Activated CD4-positive, alpha-beta memory T cell treated with anti-CD3 and anti-CD28 coated beads, Interleukin-2, amount 10 ng/mL, durations not matched to agents 7 days and 5 days (primary cell): ENCODE data around the gene LRFN5. TPM values are rescaled to one million over a fixed set of nuclear protein-coding genes. Genes with fewer than 3 reads are reported as not detected.

Source experiments
- CTCF ChIA-PET: fragments of 350-600 bp; sonication (Branson Sonifier 250); formaldehyde crosslinking; loops from one replicate; lab custom pipeline; 2021; ENCODE audit warnings: antibody characterized with exemption, inconsistent platforms; lab: Charles Lee
- POLR2A ChIA-PET: fragments of 350-600 bp; sonication (Branson Sonifier 250); formaldehyde crosslinking; loops from one replicate; lab custom pipeline; 2021; ENCODE audit warnings: antibody characterized with exemption; lab: Charles Lee
- DNase-seq: peaks from one replicate; pipeline ENCODE4 v3.0.0-alpha.2; 2020
- H3K27ac Mint-ChIP-seq: one replicate; pipeline ENCODE4 v1.8.0; 2021; ENCODE audit warnings: mild to moderate bottlenecking, mixed read lengths
- H3K27me3 Mint-ChIP-seq: one replicate; pipeline ENCODE4 v1.8.0; 2021; ENCODE audit warnings: mixed read lengths
- H3K36me3 Mint-ChIP-seq: one replicate; pipeline ENCODE4 v1.8.0; 2021; ENCODE audit warnings: low read depth, mixed read lengths
- H3K4me1 Mint-ChIP-seq: one replicate; pipeline ENCODE4 v1.8.0; 2021; ENCODE audit warnings: mixed read lengths
- H3K4me3 Mint-ChIP-seq: one replicate; pipeline ENCODE4 v1.8.0; 2021; ENCODE audit warnings: mild to moderate bottlenecking, mixed read lengths
- H3K9me3 Mint-ChIP-seq: one replicate; pipeline ENCODE4 v1.8.0; 2021; ENCODE audit warnings: mixed read lengths
- total RNA-seq, 2 experiments: library from RNA; stranded (reverse); gene quantifications; one replicate each; pipeline ENCODE4 v1.2.3, GENCODE V29; 2021

LRFN5 gene
- total RNA-seq, 2 experiments from 2014 or later, result not detected

DNA sequence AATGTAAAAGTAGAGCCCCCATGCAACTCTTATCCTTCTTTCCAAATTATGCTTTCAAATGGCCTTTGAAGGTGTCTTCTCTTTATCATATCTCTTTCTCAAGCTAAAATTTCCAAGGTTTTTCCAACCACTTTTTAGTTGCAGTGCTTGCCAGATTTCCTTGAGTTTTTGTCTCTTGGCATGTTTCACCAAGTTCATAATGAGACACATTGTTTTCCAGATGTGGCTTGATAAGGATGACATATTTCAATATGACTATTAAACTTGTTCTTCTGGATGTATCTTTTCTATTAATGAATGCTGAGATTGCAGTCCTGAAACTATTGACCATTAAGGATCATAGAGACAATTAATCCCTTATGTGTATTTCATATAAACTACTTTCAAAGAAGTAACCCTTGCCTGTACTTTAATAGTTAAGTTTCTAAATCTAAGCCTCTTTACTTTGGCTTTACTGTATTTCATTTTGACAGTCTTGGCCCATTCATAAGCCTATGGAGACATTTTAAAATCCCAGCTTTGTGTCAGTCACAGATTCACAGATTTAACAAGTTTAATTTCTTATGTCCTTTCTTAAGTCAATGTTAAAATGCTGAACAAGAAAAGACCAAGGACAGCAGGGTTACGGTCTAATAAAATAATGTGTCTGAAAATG, 151.5 kb downstream of the LRFN5 start:
- DNase-seq, result no peak
- POLR2A ChIA-PET, result no interaction called here
- no peaks in the 10 kb centered on the region for H3K36me3 Mint-ChIP-seq
- H3K4me3 Mint-ChIP-seq, result no peak overlapping the region
- no peaks in the 10 kb centered on the region for H3K4me1 Mint-ChIP-seq
- H3K9me3 Mint-ChIP-seq, result peaks cover 2% of the 10 kb centered on the region
- CTCF ChIA-PET, result no interaction called here
- H3K27me3 Mint-ChIP-seq, result no peaks in the 10 kb centered on the region
- H3K27ac Mint-ChIP-seq, result no peak overlapping the region

- DNase-seq, result no peak
- Mint-ChIP-seq H3K27ac (no peak overlapping the region), H3K4me3 (no peak overlapping the region), H3K36me3 (no peaks in the 10 kb centered on the region), H3K27me3 (no peaks in the 10 kb centered on the region), H3K4me1 (no peaks in the 10 kb centered on the region), H3K9me3 (peaks cover 2% of the 10 kb centered on the region)
- CTCF ChIA-PET, result no interaction called here
- POLR2A ChIA-PET, result no interaction called here
Observed at GRCh38 chr14:41761204-41761603, 154.5 kb downstream of the LRFN5 start.

- CTCF ChIA-PET, result no interaction called here
- no peaks in the 10 kb centered on the region for H3K36me3 Mint-ChIP-seq
Observed at GRCh38 chr14:41766772-41767171, 160.1 kb downstream of the LRFN5 start.

GRCh38 chr14:41773536-41774279, 167.0 kb downstream of the LRFN5 start:
- H3K4me3 Mint-ChIP-seq, result no peak overlapping the region
- H3K27ac Mint-ChIP-seq, result no peak overlapping the region
- ChIA-PET POLR2A (no interaction called here), CTCF (no interaction called here)
- no peaks in the 10 kb centered on the region for H3K36me3 Mint-ChIP-seq
- no peak for DNase-seq
- H3K9me3 Mint-ChIP-seq, result peaks cover 2% of the 10 kb centered on the region
- no peaks in the 10 kb centered on the region for H3K27me3 Mint-ChIP-seq
- no peaks in the 10 kb centered on the region for H3K4me1 Mint-ChIP-seq

More at GRCh38 chr14:41766772-41767171, 160.1 kb downstream of the LRFN5 start:
- Mint-ChIP-seq H3K27me3 (no peaks in the 10 kb centered on the region), H3K4me1 (no peaks in the 10 kb centered on the region), H3K4me3 (no peak overlapping the region), H3K9me3 (peaks cover 2% of the 10 kb centered on the region), H3K27ac (no peak overlapping the region)
- POLR2A ChIA-PET, result no interaction called here
- DNase-seq, result no peak

- Mint-ChIP-seq H3K4me1 (no peaks in the 10 kb centered on the region), H3K4me3 (no peak overlapping the region), H3K27ac (no peak overlapping the region), H3K27me3 (no peaks in the 10 kb centered on the region), H3K36me3 (no peaks in the 10 kb centered on the region), H3K9me3 (no peaks in the 10 kb centered on the region)
- DNase-seq, result no peak
- ChIA-PET POLR2A (no interaction called here), CTCF (no interaction called here)
Observed at GRCh38 chr14:41782511-41782910, 175.8 kb downstream of the LRFN5 start.

DNA sequence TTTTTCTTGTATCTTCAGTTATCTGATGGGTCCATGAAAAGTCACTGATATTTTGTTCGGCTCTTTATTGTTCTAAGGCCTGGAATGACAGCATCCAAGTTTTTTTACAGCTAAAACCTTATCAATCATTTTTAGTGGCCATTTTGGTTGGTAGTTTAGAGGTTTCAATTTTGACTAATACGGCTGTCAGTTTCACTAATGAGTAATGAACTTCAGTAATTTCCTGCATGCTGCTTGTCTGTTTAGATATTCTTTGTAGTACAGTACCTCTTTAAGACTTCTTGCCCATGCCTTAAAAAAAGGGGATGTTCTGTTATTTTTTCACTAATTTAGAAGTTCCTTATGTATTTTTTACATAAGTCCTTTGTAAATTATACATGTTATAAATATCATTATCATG, 176.7 kb downstream of the LRFN5 start:
- no peak for DNase-seq
- Mint-ChIP-seq H3K27me3 (no peaks in the 10 kb centered on the region), H3K9me3 (no peaks in the 10 kb centered on the region), H3K4me3 (no peak overlapping the region), H3K36me3 (no peaks in the 10 kb centered on the region), H3K4me1 (no peaks in the 10 kb centered on the region), H3K27ac (no peak overlapping the region)
- CTCF ChIA-PET, result no interaction called here
- POLR2A ChIA-PET, result no interaction called here

GRCh38 chr14:41785696-41786095, 179.0 kb downstream of the LRFN5 start:
- H3K4me3 Mint-ChIP-seq, result no peak overlapping the region
- POLR2A ChIA-PET, result no interaction called here
- H3K27me3 Mint-ChIP-seq, result no peaks in the 10 kb centered on the region
- no peak for DNase-seq
- no peak overlapping the region for H3K27ac Mint-ChIP-seq
- CTCF ChIA-PET, result no interaction called here
- no peaks in the 10 kb centered on the region for H3K4me1 Mint-ChIP-seq
- H3K36me3 Mint-ChIP-seq, result no peaks in the 10 kb centered on the region
- no peaks in the 10 kb centered on the region for H3K9me3 Mint-ChIP-seq

DNA sequence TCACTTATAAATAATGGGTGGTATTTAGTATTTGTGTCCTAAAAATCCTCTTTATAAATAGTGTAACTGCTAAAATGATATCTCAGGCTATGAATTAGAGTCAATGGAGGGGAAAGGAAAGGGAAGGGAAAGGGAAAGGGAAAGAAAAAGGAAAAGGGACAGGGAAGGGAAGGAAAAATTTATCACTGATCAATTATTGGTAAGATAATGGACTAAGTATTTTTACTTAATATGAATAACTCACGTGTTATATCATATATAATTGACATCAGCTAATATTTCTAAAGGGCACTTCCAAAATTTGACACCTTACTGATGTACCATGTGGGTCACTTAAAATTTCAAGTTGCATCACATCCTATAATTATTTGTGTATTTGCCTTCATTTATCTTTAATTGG, 193.1 kb downstream of the LRFN5 start:
- no peaks in the 10 kb centered on the region for H3K4me1 Mint-ChIP-seq
- no peak for DNase-seq
- peaks cover 2% of the 10 kb centered on the region for H3K9me3 Mint-ChIP-seq
- CTCF ChIA-PET, result no interaction called here
- peaks cover 3% of the 10 kb centered on the region for H3K27me3 Mint-ChIP-seq
- H3K4me3 Mint-ChIP-seq, result no peak overlapping the region
- POLR2A ChIA-PET, result no interaction called here
- H3K36me3 Mint-ChIP-seq, result no peaks in the 10 kb centered on the region
- H3K27ac Mint-ChIP-seq, result no peak overlapping the region

DNA sequence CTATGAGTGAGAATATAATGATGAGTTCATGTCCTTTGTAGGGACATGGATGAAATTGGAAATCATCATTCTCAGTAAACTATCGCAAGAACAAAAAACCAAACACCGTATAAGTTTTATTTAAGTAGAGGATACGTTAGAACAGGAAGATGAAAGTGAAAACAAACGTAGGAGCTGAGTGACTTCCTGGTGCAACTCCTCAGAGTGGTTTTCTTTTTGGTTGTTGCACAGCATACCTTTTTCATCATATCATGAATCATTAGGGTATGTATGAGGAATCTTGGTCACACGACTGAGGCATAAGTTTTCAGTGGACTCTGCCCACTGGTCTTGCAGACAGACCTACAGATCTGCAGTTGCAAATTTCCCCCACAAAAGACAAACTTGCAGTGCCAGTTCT, 199.0 kb downstream of the LRFN5 start:
- CTCF ChIA-PET, result no interaction called here
- no peaks in the 10 kb centered on the region for H3K36me3 Mint-ChIP-seq
- H3K4me3 Mint-ChIP-seq, result no peak overlapping the region

GRCh38 chr14:41806366-41806975, 199.8 kb downstream of the LRFN5 start:
- no peaks in the 10 kb centered on the region for H3K36me3 Mint-ChIP-seq
- CTCF ChIA-PET, result no interaction called here
- no peak for DNase-seq
- H3K27me3 Mint-ChIP-seq, result peaks cover 3% of the 10 kb centered on the region
- H3K9me3 Mint-ChIP-seq, result peaks cover 2% of the 10 kb centered on the region
- no peak overlapping the region for H3K4me3 Mint-ChIP-seq
- POLR2A ChIA-PET, result no interaction called here
- H3K4me1 Mint-ChIP-seq, result peaks cover 13% of the 10 kb centered on the region
- no peak overlapping the region for H3K27ac Mint-ChIP-seq

More for the DNA sequence above, 199.0 kb downstream of the LRFN5 start:
- POLR2A ChIA-PET, result no interaction called here
- Mint-ChIP-seq H3K27ac (no peak overlapping the region), H3K27me3 (peaks cover 3% of the 10 kb centered on the region), H3K4me1 (peaks cover 13% of the 10 kb centered on the region), H3K9me3 (peaks cover 2% of the 10 kb centered on the region)
- no peak for DNase-seq

DNA sequence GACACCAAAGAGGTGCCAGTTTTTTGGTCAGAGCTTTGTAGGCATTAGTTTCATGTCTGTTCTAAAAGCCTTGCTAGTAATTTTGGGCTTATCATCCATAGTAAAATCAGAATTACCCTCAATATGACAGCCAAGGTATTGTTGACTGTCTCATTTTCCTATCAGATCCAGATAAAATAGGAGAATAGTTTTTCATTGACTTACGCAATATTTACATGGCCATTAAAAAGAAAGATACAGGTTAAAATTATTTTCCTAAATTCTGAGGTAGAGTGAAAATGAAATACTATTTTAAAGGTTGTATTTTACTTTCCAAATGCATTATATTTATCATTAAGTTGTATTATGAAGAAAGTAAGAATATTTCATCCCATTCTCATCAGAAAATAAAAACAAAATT, 203.7 kb downstream of the LRFN5 start:
- H3K9me3 Mint-ChIP-seq, result no peaks in the 10 kb centered on the region
- no peak overlapping the region for H3K4me3 Mint-ChIP-seq
- H3K4me1 Mint-ChIP-seq, result peaks cover 13% of the 10 kb centered on the region
- ChIA-PET CTCF (no interaction called here), POLR2A (no interaction called here)
- DNase-seq, result no peak
- no peaks in the 10 kb centered on the region for H3K36me3 Mint-ChIP-seq
- H3K27ac Mint-ChIP-seq, result no peak overlapping the region
- H3K27me3 Mint-ChIP-seq, result no peaks in the 10 kb centered on the region

- Mint-ChIP-seq H3K27ac (no peak overlapping the region), H3K4me1 (no peaks in the 10 kb centered on the region), H3K36me3 (no peaks in the 10 kb centered on the region), H3K27me3 (no peaks in the 10 kb centered on the region), H3K4me3 (no peak overlapping the region), H3K9me3 (no peaks in the 10 kb centered on the region)
- ChIA-PET CTCF (no interaction called here), POLR2A (no interaction called here)
- DNase-seq, result no peak
Observed at GRCh38 chr14:41817626-41818025, 210.9 kb downstream of the LRFN5 start.

DNA sequence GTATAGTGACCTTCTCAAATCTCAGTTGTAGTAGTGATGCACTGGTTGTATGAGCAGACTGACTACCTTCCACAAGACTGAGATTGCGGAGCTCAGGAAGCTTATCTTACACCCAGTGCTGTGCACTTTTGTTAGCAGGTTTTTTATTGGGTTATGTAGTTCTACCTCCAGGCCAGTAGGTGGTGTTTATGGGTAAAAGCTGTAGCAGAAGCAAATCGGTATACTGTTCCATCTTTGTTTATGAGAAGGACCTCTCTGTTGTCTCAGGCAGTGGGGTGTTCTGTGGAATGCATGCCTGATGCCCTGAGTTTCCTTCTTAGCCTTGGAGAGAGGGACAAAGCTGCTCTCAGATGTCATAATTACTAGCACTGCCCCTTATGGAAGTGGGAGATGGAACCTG, 217.8 kb downstream of the LRFN5 start:
- CTCF ChIA-PET, result no interaction called here
- H3K4me1 Mint-ChIP-seq, result no peaks in the 10 kb centered on the region
- H3K4me3 Mint-ChIP-seq, result no peak overlapping the region
- H3K27ac Mint-ChIP-seq, result no peak overlapping the region
- no peaks in the 10 kb centered on the region for H3K9me3 Mint-ChIP-seq
- H3K36me3 Mint-ChIP-seq, result no peaks in the 10 kb centered on the region
- no peaks in the 10 kb centered on the region for H3K27me3 Mint-ChIP-seq
- no peak for DNase-seq
- POLR2A ChIA-PET, result no interaction called here
